Esophagus muscularis mucosa (tissue), 4 donors: ENCODE measurements around the gene LRRC10B. TPM values are rescaled to one million over a fixed set of nuclear protein-coding genes. Genes with fewer than 3 reads are reported as not detected.

Experiments
- DNase-seq: peaks from one replicate; pipeline ENCODE4 v3.0.0-alpha.2; 2017; ENCODE audit errors: extremely low spot score
- H3K27ac ChIP-seq, 4 donors: fragments of 200-600 bp; sonication (generic); replicated peaks in 1 of 4; 1 replicate in 3 of 4; 2 replicates in 1 of 4; pipeline ENCODE4 v1.5.1; 2016 to 2019; ENCODE audit warnings: mild to moderate bottlenecking in 1 of 4
- H3K27me3 ChIP-seq, 4 donors: fragments of 200-600 bp; sonication (generic); one replicate each; pipeline versions ENCODE4 v1.5.1 to v1.6.0; 2016 to 2019
- H3K36me3 ChIP-seq, 4 donors: fragments of 200-600 bp; sonication (generic); one replicate each; pipeline ENCODE4 v1.5.1; 2016 to 2019
- H3K4me1 ChIP-seq, 4 donors: fragments of 200-600 bp; sonication (generic); one replicate each; pipeline ENCODE4 v1.5.1; 2016 to 2019
- H3K4me3 ChIP-seq, 4 donors: fragments of 200-600 bp; sonication (generic); 1 replicate in 2 of 4; 2 replicates in 2 of 4; pipeline ENCODE4 v1.5.1; 2016 to 2019; ENCODE audit warnings: mild to moderate bottlenecking in 4 of 4, moderate library complexity in 1 of 4
- H3K9me3 ChIP-seq, 4 donors: fragments of 200-600 bp; sonication (generic); 1 replicate in 3 of 4; 2 replicates in 1 of 4; pipeline ENCODE4 v1.5.1; 2016 to 2019
- EP300 ChIP-seq: sonication (generic); formaldehyde crosslinking; IDR thresholded peaks from one replicate; pipeline ENCODE4 v1.6.1; 2017; ENCODE audit warnings: antibody characterized with exemption
- POLR2A ChIP-seq: fragments of 450-650 bp; IDR thresholded peaks from one replicate; pipeline ENCODE4 v1.6.1; 2017; ENCODE audit warnings: antibody characterized with exemption, moderate library complexity, mild to moderate bottlenecking, low read depth
- POLR2AphosphoS5 ChIP-seq, 2 donors: sonication (generic); formaldehyde crosslinking; IDR thresholded peaks; one replicate each; pipeline ENCODE4 v1.6.1; 2017; ENCODE audit warnings: antibody characterized with exemption in 2 of 2
- WGBS: methylation state at CpG from one replicate; pipeline ENCODE4 v1.1.5; 2018; 5-methylcytosine and 5-hydroxymethylcytosine counted together
- intact Hi-C: fragments of 100-400 bp; cut with DNase I; formaldehyde crosslinking; loops from one replicate; pipeline ENCODE4 v1.15.1; 2023
- total RNA-seq, 4 donors: library from RNA; depleted of rRNA; stranded (reverse); fragments of >200 nt; gene quantifications; one replicate each; pipeline versions ENCODE4 v1.1.0 to v1.2.1, GENCODE V29; 2016
- TF ChIP-seq, protein P1 (sequence below), 3 experiments: fragments of 200-600 bp in 2 of 3; fragments of 450-650 bp in 1 of 3; sonication (generic) in 2 of 3; IDR thresholded peaks; one replicate each; pipeline ENCODE4 v1.5.1; 2017 to 2019; ENCODE audit warnings: antibody characterized with exemption in 3 of 3, mild to moderate bottlenecking in 2 of 3, moderate library complexity in 1 of 3

Gene LRRC10B
- total RNA-seq, 4 donors from 2014 or later, result 1.3 to 2.2 (median 2.0) TPM; not detected in 1

DNA sequence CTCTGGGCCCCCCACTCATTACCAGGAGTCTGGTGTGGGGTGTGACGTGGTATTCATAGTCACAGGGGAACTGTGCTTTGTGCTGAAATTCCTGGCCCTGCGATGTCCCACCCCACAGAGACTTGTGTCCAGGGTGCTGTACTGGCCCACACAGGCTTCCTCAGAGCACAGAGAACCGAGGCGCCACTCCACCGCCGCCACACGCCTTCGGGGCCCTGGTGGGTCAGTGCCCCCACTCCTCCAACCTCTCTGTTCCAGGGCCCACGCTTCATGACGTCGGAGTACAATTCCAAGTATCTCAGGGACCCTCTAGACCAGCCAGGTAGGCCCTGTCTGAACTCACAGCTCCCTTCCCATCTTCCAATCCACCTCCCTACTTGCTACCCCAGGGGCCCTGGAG, 23.5 kb upstream of the LRRC10B start:
- WGBS, result 93% methylated on average over 9 of the region's 11 CpGs
- no peaks in the 10 kb centered on the region for H3K9me3 ChIP-seq
- intact Hi-C loops, result no loop called here
- H3K27me3 ChIP-seq, result peaks cover 0 to 14% (median 0%) of the 10 kb centered on the region in 4 donors
- TF ChIP-seq POLR2AphosphoS5 (IDR thresholded peaks at IDR 0.05) (no peak), EP300 (no peak), POLR2A (no peak)
- TF ChIP-seq, protein P1, sequence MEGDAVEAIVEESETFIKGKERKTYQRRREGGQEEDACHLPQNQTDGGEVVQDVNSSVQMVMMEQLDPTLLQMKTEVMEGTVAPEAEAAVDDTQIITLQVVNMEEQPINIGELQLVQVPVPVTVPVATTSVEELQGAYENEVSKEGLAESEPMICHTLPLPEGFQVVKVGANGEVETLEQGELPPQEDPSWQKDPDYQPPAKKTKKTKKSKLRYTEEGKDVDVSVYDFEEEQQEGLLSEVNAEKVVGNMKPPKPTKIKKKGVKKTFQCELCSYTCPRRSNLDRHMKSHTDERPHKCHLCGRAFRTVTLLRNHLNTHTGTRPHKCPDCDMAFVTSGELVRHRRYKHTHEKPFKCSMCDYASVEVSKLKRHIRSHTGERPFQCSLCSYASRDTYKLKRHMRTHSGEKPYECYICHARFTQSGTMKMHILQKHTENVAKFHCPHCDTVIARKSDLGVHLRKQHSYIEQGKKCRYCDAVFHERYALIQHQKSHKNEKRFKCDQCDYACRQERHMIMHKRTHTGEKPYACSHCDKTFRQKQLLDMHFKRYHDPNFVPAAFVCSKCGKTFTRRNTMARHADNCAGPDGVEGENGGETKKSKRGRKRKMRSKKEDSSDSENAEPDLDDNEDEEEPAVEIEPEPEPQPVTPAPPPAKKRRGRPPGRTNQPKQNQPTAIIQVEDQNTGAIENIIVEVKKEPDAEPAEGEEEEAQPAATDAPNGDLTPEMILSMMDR (IDR thresholded peaks at IDR 0.05), result no peak
- no peak overlapping the region for H3K27ac ChIP-seq
- DNase-seq, result no peak
- H3K36me3 ChIP-seq, result peaks cover 0 to 11% (median 0%) of the 10 kb centered on the region in 4 donors
- H3K4me3 ChIP-seq, result no peak overlapping the region
- H3K4me1 ChIP-seq, result peaks cover 24 to 32% (median 30%) of the 10 kb centered on the region in 4 donors

GRCh38 chr11:61486011-61486620, 22.4 kb upstream of the LRRC10B start:
- H3K4me3 ChIP-seq, result no peak overlapping the region
- peaks cover 0 to 14% (median 0%) of the 10 kb centered on the region in 4 donors for H3K27me3 ChIP-seq
- no peak for DNase-seq
- H3K27ac ChIP-seq, result no peak overlapping the region
- WGBS, result 93% methylated on average over 6 of the region's 6 CpGs
- no peak for TF ChIP-seq POLR2A
- no peak for TF ChIP-seq POLR2AphosphoS5 (IDR thresholded peaks at IDR 0.05)
- TF ChIP-seq EP300, result no peak
- TF ChIP-seq, protein P1 (IDR thresholded peaks at IDR 0.05), result no peak
- intact Hi-C loops, result no loop called here
- H3K36me3 ChIP-seq, result peaks cover 0 to 11% (median 0%) of the 10 kb centered on the region in 4 donors
- no peaks in the 10 kb centered on the region for H3K9me3 ChIP-seq
- peaks cover 31 to 39% (median 35%) of the 10 kb centered on the region in 4 donors for H3K4me1 ChIP-seq

DNA sequence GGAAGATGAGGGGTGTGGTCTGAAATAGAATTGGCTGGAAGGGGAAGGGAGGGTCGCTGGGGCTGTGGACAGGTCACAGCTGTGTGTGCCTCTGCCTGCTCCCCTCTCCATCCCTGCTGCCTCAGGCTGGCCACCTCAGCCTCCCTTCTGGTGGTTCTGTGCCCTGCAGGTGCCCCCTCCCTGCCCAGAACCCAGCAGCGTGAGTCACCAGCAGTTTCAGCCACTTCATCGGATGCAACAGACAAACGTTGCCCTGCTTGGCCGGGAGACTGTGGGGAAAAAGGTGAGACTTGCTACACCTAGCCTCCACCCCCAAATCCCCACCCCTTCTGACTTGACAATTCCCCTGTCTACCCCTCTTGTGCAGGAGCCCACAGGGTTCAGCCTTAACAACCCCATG, 21.8 kb upstream of the LRRC10B start:
- 68% methylated on average over 4 of the region's 5 CpGs for WGBS
- TF ChIP-seq EP300 (no peak), POLR2A (no peak), POLR2AphosphoS5 (IDR thresholded peaks at IDR 0.05) (no peak)
- TF ChIP-seq, protein P1 (IDR thresholded peaks at IDR 0.05), result no peak
- Histone ChIP-seq H3K4me3 (no peak overlapping the region), H3K4me1 (peaks cover 28 to 35% (median 33%) of the 10 kb centered on the region in 4 donors), H3K27ac (no peak overlapping the region), H3K27me3 (peaks cover 0 to 11% (median 0%) of the 10 kb centered on the region in 4 donors), H3K9me3 (no peaks in the 10 kb centered on the region), H3K36me3 (peaks cover 0 to 11% (median 0%) of the 10 kb centered on the region in 4 donors)
- intact Hi-C loops, result no loop called here
- no peak for DNase-seq

GRCh38 chr11:61487342-61488025, 21.1 kb upstream of the LRRC10B start:
- intact Hi-C loops, result no loop called here
- Histone ChIP-seq H3K36me3 (peaks cover 0 to 11% (median 0%) of the 10 kb centered on the region in 4 donors), H3K4me3 (no peak overlapping the region), H3K4me1 (peaks cover 25 to 33% (median 32%) of the 10 kb centered on the region in 4 donors), H3K27me3 (peaks cover 0 to 4% (median 0%) of the 10 kb centered on the region in 4 donors), H3K9me3 (no peaks in the 10 kb centered on the region), H3K27ac (no peak overlapping the region)
- 99% methylated on average over 4 of the region's 4 CpGs for WGBS
- no peak for DNase-seq
- TF ChIP-seq, protein P1 (IDR thresholded peaks at IDR 0.05), result no peak
- TF ChIP-seq EP300 (no peak), POLR2A (no peak), POLR2AphosphoS5 (IDR thresholded peaks at IDR 0.05) (no peak)
